Raji (cell line): ENCODE measurements around the gene FADS3.

Experiments
- POLR2A ChIP-seq: IDR thresholded peaks from 2 replicates; pipeline ENCODE4 v1.6.1; 2011; ENCODE audit warnings: low read depth, low read length, control low read depth; ENCODE audit not compliant: insufficient read depth

The FADS3 gene

GRCh38 chr11:61918251-61918937 is 27.0 kb upstream of the FADS3 start:
- TF ChIP-seq POLR2A: no peak

- TF ChIP-seq POLR2A: no peak
Measured at GRCh38 chr11:61917334-61918109, 26.2 kb upstream of the FADS3 start, which contains the start of gene RAB3IL1. Gene RAB3IL1, minus strand, starts transcription at chr11:61917566. Its CDS starts 199 bp downstream, at chr11:61917367.

GRCh38 chr11:61916737-61917333 is 25.5 kb upstream of the FADS3 start:
- no peak for TF ChIP-seq POLR2A

GRCh38 chr11:61914471-61915171 is 23.3 kb upstream of the FADS3 start:
- no peak for TF ChIP-seq POLR2A

- TF ChIP-seq POLR2A: no peak
Measured at GRCh38 chr11:61913699-61914395, 22.5 kb upstream of the FADS3 start.

- no peak for TF ChIP-seq POLR2A
Measured at GRCh38 chr11:61912991-61913698, 21.8 kb upstream of the FADS3 start.

GRCh38 chr11:61912530-61912898 is 21.2 kb upstream of the FADS3 start:
- TF ChIP-seq POLR2A: no peak

GRCh38 chr11:61911701-61912529 is 20.6 kb upstream of the FADS3 start:
- TF ChIP-seq POLR2A: no peak

- TF ChIP-seq POLR2A: no peak
Measured at GRCh38 chr11:61911128-61911700, 19.9 kb upstream of the FADS3 start.

GRCh38 chr11:61910187-61911127 is 19.1 kb upstream of the FADS3 start:
- TF ChIP-seq POLR2A: no peak

GRCh38 chr11:61908730-61909316 is 17.5 kb upstream of the FADS3 start:
- TF ChIP-seq POLR2A: no peak
